ENCODE data around the gene GARS1. TPM values are rescaled to one million over a fixed set of nuclear protein-coding genes. Genes with fewer than 3 reads are reported as not detected.

Gene GARS1
- total RNA-seq, 1 experiment from 2014 or later = 380 TPM

DNA sequence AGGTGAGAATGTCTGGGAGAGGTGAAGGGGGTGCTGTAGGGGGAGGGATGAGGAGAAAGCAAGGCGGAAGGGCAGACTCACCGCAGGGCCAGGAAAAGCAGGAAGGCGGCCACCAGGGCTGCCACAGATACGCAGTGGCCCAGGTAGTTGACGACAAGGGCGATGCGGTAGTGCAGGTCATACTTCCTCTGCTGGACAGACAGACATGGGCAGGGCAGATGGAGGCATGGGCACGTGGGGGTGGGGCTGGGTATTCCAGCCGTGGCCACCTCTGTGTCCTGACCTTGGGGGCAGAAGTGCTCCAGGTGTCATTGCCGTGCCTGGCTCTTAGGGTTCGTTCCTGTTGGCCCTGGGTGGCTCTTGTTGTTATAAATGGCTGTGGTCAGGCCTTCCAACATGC is 70.8 kb downstream of the GARS1 start:
- Histone ChIP-seq H3K4me3 (ENCODE audit: low read depth, low read length) (no peak overlapping the region), H3K4me1 (no peaks in the 10 kb centered on the region), H3K36me3 (ENCODE audit: control insufficient read depth, insufficient read depth, low read length) (no peaks in the 10 kb centered on the region), H3K9me3 (no peaks in the 10 kb centered on the region), H3K27me3 (replicated peaks; ENCODE audit: control insufficient read depth, insufficient read depth, low read length) (peaks cover 1% of the 10 kb centered on the region; the same call in 1 of the 2 replicates)
- TF ChIP-seq, protein P1, sequence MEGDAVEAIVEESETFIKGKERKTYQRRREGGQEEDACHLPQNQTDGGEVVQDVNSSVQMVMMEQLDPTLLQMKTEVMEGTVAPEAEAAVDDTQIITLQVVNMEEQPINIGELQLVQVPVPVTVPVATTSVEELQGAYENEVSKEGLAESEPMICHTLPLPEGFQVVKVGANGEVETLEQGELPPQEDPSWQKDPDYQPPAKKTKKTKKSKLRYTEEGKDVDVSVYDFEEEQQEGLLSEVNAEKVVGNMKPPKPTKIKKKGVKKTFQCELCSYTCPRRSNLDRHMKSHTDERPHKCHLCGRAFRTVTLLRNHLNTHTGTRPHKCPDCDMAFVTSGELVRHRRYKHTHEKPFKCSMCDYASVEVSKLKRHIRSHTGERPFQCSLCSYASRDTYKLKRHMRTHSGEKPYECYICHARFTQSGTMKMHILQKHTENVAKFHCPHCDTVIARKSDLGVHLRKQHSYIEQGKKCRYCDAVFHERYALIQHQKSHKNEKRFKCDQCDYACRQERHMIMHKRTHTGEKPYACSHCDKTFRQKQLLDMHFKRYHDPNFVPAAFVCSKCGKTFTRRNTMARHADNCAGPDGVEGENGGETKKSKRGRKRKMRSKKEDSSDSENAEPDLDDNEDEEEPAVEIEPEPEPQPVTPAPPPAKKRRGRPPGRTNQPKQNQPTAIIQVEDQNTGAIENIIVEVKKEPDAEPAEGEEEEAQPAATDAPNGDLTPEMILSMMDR (IDR thresholded peaks at IDR 0.05; ENCODE audit: insufficient read depth in 1 of 2, low read depth in 1 of 2, low read length in 1 of 2, severe bottlenecking in 1 of 2, unreplicated experiment in 1 of 2) = no peak
- no TSS peak for BruUV-seq (replicated peaks)
- H3K27me3 Mint-ChIP-seq (ENCODE audit: insufficient read depth, unreplicated experiment) = peaks cover 10% of the 10 kb centered on the region
- H3K9me3 Mint-ChIP-seq (ENCODE audit: unreplicated experiment) = no peaks in the 10 kb centered on the region
- CTCF ChIA-PET = interaction anchor here (1.2 kb wide), 1 partner anchor 74 kb away, joined by 3 read pairs; no protein-coding TSS in a partner anchor
- no peak overlapping the region for H3K4me3 Mint-ChIP-seq (ENCODE audit: unreplicated experiment)
- POLR2A ChIA-PET = no interaction called here
- intact Hi-C loops (cut with micrococcal nuclease; ENCODE audit: unreplicated experiment) = no loop called here
- no peak for DNase-seq
- H3K4me1 Mint-ChIP-seq (ENCODE audit: low read depth, unreplicated experiment) = no peaks in the 10 kb centered on the region
- H3K36me3 Mint-ChIP-seq (ENCODE audit: insufficient read depth, unreplicated experiment) = peaks cover 7% of the 10 kb centered on the region
- H3K27ac Mint-ChIP-seq (ENCODE audit: unreplicated experiment) = no peak overlapping the region

DNA sequence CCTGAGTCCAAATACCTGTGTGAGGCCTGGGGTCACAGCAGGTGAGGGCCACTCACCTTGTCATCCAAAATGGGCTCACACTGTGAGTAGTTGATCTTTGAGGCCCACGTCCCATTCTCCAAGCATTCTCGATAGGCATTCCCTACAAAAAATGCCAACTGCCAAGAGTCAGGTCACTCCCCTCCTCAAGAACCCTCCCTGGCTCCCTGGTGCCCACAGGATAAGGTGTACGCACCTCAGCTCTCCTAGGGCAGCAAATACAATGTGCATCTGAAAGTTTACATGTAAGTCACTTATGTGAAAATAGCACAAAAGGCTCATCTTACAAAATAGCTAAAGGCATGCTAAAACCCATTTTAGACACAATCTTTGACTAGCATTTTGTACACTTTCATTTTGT is 72.5 kb downstream of the GARS1 start:
- H3K9me3 ChIP-seq = no peaks in the 10 kb centered on the region
- no TSS peak for BruUV-seq (replicated peaks)
- CTCF ChIA-PET = no interaction called here
- Mint-ChIP-seq H3K4me1 (ENCODE audit: low read depth, unreplicated experiment) (no peaks in the 10 kb centered on the region), H3K9me3 (ENCODE audit: unreplicated experiment) (no peaks in the 10 kb centered on the region), H3K27ac (ENCODE audit: unreplicated experiment) (no peak overlapping the region), H3K27me3 (ENCODE audit: insufficient read depth, unreplicated experiment) (peaks cover 11% of the 10 kb centered on the region), H3K36me3 (ENCODE audit: insufficient read depth, unreplicated experiment) (peaks cover 7% of the 10 kb centered on the region), H3K4me3 (ENCODE audit: unreplicated experiment) (no peak overlapping the region)
- TF ChIP-seq, protein P1 (IDR thresholded peaks at IDR 0.05; ENCODE audit: insufficient read depth in 1 of 2, low read depth in 1 of 2, low read length in 1 of 2, severe bottlenecking in 1 of 2, unreplicated experiment in 1 of 2) = no peak
- H3K4me1 ChIP-seq = no peaks in the 10 kb centered on the region
- POLR2A ChIA-PET = no interaction called here
- intact Hi-C loops (cut with micrococcal nuclease; ENCODE audit: unreplicated experiment) = no loop called here
- no peak overlapping the region for H3K4me3 ChIP-seq (ENCODE audit: low read depth, low read length)
- DNase-seq = no peak
- H3K27me3 ChIP-seq (replicated peaks; ENCODE audit: control insufficient read depth, insufficient read depth, low read length) = peaks cover 1% of the 10 kb centered on the region
- no peaks in the 10 kb centered on the region for H3K36me3 ChIP-seq (ENCODE audit: control insufficient read depth, insufficient read depth, low read length)

DNA sequence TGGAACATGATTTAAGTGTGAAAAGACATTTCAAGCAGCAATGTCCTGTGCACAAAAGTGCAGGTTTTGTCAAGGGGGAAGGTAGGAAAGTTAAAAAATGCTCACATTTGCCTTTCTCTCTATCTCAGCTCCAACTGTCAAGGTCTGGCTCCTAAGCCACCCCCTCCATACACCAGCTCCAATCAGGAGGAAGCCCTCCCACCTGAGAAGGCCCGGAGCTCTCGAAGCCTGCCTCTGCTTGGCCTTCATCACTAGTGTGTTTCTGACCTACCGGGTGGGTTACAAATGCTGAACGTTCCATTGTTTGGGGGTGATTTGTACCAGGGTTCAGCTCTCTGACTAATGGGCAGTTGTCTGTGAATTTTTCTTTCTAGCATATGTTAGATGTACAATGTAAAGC is 73.4 kb downstream of the GARS1 start:
- H3K4me1 ChIP-seq = no peaks in the 10 kb centered on the region
- Mint-ChIP-seq H3K36me3 (ENCODE audit: insufficient read depth, unreplicated experiment) (peaks cover 7% of the 10 kb centered on the region), H3K9me3 (ENCODE audit: unreplicated experiment) (no peaks in the 10 kb centered on the region), H3K4me1 (ENCODE audit: low read depth, unreplicated experiment) (no peaks in the 10 kb centered on the region), H3K27me3 (ENCODE audit: insufficient read depth, unreplicated experiment) (peaks cover 11% of the 10 kb centered on the region), H3K4me3 (ENCODE audit: unreplicated experiment) (no peak overlapping the region), H3K27ac (ENCODE audit: unreplicated experiment) (no peak overlapping the region)
- ChIA-PET CTCF (no interaction called here), POLR2A (no interaction called here)
- peaks cover 1% of the 10 kb centered on the region for H3K27me3 ChIP-seq (replicated peaks; ENCODE audit: control insufficient read depth, insufficient read depth, low read length)
- no peak overlapping the region for H3K4me3 ChIP-seq (ENCODE audit: low read depth, low read length)
- no peaks in the 10 kb centered on the region for H3K36me3 ChIP-seq (ENCODE audit: control insufficient read depth, insufficient read depth, low read length)
- intact Hi-C loops (cut with micrococcal nuclease; ENCODE audit: unreplicated experiment) = no loop called here
- DNase-seq = no peak
- TF ChIP-seq, protein P1 (IDR thresholded peaks at IDR 0.05; ENCODE audit: insufficient read depth in 1 of 2, low read depth in 1 of 2, low read length in 1 of 2, severe bottlenecking in 1 of 2, unreplicated experiment in 1 of 2) = no peak
- no peaks in the 10 kb centered on the region for H3K9me3 ChIP-seq
- BruUV-seq (replicated peaks) = no TSS peak
